ENCODE data around the gene TMED1.

- TF ChIP-seq EP300 (IDR thresholded peaks at IDR 0.05), result no peak
- no peak for TF ChIP-seq CTCF (IDR thresholded peaks at IDR 0.05)
- TF ChIP-seq POLR2A (IDR thresholded peaks at IDR 0.05), result no peak
- no peak for TF ChIP-seq POLR2AphosphoS5 (IDR thresholded peaks at IDR 0.05)
Measured at GRCh38 chr19:10850631-10851030, 14.6 kb upstream of the TMED1 start.

All from stomach (tissue), 4 donors.